ENCODE results near the gene IMPACT. TPM values are rescaled to one million over a fixed set of nuclear protein-coding genes. Genes with fewer than 3 reads are reported as not detected.

The IMPACT gene, protein sequence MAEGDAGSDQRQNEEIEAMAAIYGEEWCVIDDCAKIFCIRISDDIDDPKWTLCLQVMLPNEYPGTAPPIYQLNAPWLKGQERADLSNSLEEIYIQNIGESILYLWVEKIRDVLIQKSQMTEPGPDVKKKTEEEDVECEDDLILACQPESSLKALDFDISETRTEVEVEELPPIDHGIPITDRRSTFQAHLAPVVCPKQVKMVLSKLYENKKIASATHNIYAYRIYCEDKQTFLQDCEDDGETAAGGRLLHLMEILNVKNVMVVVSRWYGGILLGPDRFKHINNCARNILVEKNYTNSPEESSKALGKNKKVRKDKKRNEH
- total RNA-seq, result 19.8 TPM
- long read RNA-seq, transcript IMPACT-201 (11 exons, 3,792 nt), result major isoform, 7 of 12 reads
- long read RNA-seq, partial matches to known transcripts, result 2 of 12 reads
- long read RNA-seq, other reads (novel, unspliced or antisense), result 2 of 12 reads

- intact Hi-C loops (cut with DNase I), result loop anchor here (1.0 to 10.0 kb wide), 3 partner anchors 29 to 62 kb away; partner anchors contain the start of gene OSBPL1A
- ATAC-seq, result peak; percentile 98
- peak; percentile 94 for DNase-seq (ENCODE audit: missing footprints)
These were observed at the start of gene IMPACT for GRCh38 chr18:24426398-24427294. TSS of gene IMPACT (plus strand) at chr18:24426670. CDS start at chr18:24426757, 87 bp downstream.

DNA sequence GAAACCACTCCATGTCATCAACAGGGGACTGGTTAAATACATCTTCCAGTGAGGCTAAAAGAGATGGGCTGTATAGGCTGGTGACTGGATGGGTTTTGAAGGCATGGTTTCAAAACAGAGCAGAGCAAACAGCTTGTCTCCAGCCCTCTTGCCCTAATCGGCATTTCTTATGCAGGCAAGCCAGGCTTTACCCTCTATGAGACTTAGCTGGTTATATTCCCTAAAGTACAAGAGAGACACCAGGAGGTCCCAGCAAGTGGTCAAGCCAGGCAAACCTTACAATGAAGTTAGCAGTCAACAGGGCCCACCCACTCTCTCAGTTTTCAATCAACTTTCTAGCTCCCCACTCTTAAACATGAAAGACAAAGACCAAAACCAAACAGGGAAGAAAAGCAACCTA lies 47.9 kb upstream of the IMPACT start:
- ATAC-seq (no peak), DNase-seq (ENCODE audit: missing footprints) (no peak)
- intact Hi-C loops (cut with DNase I), result no loop called here

DNA sequence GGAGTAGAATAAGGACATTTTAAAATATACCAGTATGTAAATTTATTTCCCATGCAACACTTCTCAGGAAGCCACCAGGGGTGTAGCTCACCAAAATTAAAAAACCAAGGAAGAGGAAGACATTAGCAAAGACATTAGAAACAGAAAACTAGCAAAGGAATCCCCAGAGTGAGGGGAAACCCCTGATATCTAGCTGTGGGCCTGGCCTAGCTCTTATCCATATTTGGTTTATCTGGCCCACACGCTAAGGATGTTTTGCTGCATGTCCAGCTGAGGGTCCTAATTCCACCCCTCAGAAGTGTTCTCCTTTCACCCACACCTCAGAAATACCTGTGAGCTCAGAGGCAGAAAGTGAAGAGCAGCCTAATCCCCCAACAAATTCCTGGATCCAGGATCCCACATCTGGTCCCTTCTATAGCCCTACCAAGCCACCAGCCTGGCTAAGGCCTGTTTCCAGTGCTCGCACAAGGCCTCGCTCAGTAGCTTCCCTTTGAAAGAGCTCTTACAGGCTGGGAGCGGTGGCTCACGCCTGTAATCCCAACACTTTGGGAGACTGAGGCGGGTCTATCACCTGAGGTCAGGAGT lies 46.2 kb upstream of the IMPACT start:
- intact Hi-C loops (cut with DNase I), result no loop called here
- ATAC-seq, result no peak
- DNase-seq (ENCODE audit: missing footprints), result no peak

DNA sequence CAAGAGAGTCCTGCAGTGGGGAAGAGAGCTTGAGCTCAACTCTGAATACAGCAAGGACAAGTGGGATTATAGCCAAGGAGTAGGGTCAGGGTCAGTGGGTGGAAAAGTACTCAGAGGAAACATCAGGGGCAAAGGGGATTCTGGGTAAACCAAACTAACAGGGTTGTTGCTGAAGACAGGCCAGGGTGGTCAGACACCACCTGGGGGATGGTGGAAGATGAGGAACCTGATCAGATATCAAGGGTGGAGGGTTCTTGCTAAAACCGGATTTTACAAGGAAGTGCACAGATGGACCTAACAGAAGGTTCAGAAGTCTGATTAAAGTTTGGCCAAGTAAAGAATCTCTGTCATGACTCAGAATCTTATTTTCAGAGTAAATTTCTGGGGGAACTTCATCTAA lies 45.3 kb upstream of the IMPACT start:
- no peak for DNase-seq (ENCODE audit: missing footprints)
- intact Hi-C loops (cut with DNase I), result no loop called here
- no peak for ATAC-seq

- ATAC-seq, result no peak
These were observed 39.8 kb upstream of the IMPACT start for GRCh38 chr18:24386681-24387080.

GRCh38 chr18:24388957-24389356 lies 37.5 kb upstream of the IMPACT start:
- DNase-seq (ENCODE audit: missing footprints), result no peak
- ATAC-seq, result no peak
- intact Hi-C loops (cut with DNase I), result no loop called here

More at GRCh38 chr18:24386681-24387080, 39.8 kb upstream of the IMPACT start:
- DNase-seq (ENCODE audit: missing footprints), result no peak
- intact Hi-C loops (cut with DNase I), result no loop called here

DNA sequence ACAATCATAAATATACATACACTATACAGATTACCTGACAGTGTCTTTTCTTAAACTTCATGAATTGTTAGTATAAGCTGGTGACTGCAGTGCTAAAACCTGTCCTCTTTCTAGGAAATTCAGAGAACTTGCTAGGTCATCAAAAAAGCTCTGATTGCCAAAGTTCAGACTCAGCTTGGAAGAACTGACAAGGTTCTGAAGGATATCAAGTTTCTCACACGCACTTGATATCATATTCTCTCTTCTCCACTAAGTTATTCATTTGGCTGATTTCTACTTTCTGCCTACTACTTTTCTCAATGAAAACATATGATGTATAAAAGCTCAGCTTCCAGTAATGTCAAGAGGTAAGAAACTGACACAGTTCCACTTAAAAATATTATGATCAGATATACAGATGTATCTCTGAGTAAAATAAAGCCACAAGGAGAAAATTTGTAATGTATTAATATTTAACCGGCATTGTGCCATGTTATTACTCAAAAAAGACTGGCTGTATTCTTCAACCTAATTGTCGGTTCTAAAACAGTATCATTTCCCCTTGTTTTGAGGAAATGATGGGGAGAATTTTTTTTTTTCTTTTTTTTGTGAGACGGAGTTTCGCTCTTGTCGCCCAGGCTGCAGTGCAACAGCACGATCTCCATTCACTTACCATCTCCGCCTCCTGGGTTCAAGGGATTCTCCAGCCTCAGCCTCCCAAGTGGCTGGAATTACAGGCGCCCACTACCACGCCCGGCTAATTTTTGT lies 31.2 kb upstream of the IMPACT start:
- intact Hi-C loops (cut with DNase I), result no loop called here
- ATAC-seq, result no peak
- no peak for DNase-seq (ENCODE audit: missing footprints)

- ATAC-seq (no peak), DNase-seq (ENCODE audit: missing footprints) (no peak)
- intact Hi-C loops (cut with DNase I), result no loop called here
These were observed 30.3 kb upstream of the IMPACT start for GRCh38 chr18:24396082-24396633.

DNA sequence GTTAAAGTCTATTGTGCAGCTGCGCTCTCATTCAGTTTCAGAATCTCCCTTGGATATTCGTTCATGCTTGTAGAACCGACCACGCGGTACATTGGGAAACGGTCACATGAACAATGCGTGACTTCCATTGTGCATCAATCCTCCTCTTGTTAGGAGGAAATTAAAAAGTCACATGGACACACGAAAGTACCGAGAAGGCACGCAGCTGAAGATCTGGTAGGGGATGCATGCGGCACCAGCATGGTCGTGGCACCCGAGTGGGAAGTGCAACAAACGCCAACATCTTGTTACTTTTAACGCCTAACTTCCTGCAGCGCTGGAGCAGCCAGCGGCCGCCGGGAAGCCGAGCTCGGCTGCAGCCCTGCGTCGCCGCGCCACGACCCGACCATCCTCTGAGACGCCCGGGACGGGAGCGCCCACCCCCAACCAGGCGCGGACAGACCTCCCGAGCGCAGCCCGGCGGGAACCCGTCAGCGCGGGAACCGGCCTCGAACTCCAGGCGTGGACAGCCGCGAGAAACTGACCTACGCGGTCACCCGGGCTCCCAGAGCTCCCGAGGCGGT lies 29.3 kb upstream of the IMPACT start:
- ATAC-seq (peak; percentile 51), DNase-seq (ENCODE audit: missing footprints) (no peak)
- intact Hi-C loops (cut with DNase I), result loop anchor here (1.0 kb wide), 1 partner anchor 29 kb away; the partner anchor contains the start of gene IMPACT

GRCh38 chr18:24397694-24398368 lies 28.6 kb upstream of the IMPACT start, which contains the start of gene OSBPL1A:
TSS of gene OSBPL1A (minus strand) at chr18:24397824. CDS start at chr18:24377533, 20,291 bp downstream.
- peak; percentile 97 for ATAC-seq
- peak; percentile 97 for DNase-seq (ENCODE audit: missing footprints)
- intact Hi-C loops (cut with DNase I), result loop anchor here (1.0 kb wide), 1 partner anchor 28 kb away; the partner anchor contains the start of gene IMPACT

DNA sequence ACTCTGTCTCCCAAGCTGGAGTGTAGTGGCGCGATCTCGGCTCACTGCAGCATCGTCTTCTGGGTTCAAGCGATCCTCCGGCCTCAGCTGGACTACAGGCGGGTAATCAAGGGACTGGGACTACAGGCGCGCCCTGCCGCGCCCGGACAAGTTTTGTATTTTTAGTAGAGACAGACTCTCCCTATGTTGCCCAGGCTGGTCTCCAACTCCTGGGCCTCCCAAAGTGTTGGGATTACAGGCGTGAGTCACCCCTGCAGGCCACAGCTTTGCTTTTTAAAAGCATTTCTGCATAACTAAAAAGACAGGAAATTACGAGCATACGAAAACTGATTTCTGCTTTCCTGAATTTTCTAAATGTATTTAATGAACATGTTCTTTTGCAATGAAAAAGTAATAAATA lies 27.9 kb upstream of the IMPACT start:
- intact Hi-C loops (cut with DNase I), result no loop called here
- ATAC-seq (no peak), DNase-seq (ENCODE audit: missing footprints) (no peak)

DNA sequence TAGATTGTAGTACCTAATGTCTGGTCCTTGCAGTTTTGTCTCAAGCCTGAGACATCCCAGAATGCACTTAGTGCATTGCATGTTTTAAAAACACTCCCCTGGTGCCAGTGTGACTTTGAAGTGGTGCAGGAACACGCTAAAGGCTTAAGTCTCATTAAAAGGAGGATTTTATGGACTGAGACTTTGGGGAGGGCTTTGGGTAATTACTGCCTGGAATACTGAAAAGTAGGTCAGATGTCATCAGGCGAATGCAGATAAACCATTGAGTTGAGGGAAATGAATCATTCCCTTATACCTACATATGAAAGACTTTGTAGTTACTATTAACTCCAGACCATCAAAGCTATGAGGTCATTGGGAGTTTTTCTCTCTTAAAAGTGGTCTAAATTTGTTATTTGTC lies 25.9 kb upstream of the IMPACT start:
- no peak for ATAC-seq
- intact Hi-C loops (cut with DNase I), result no loop called here
- DNase-seq (ENCODE audit: missing footprints), result no peak

- ATAC-seq (no peak), DNase-seq (ENCODE audit: missing footprints) (no peak)
- intact Hi-C loops (cut with DNase I), result no loop called here
These were observed 24.2 kb upstream of the IMPACT start for GRCh38 chr18:24402209-24402785.

DNA sequence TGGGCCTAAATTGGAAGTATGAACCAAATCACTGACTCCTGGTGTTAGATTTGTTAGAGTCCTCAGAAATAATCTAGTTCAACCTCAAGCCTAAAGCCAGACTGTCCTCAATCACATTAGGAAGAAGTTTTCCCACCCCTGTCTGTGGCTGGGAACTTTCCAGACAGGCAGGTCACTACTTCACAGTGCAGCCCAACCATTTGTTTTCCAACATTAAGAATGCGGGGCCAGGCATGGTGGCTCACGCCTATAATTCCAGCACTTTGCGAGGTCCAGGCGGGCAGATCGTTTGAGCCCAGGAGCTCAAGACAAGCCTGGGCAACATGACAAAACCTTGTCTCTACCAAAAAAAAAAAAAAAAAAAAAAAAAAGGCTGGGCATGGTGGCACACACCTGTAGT lies 23.4 kb upstream of the IMPACT start:
- intact Hi-C loops (cut with DNase I), result no loop called here
- ATAC-seq (no peak), DNase-seq (ENCODE audit: missing footprints) (no peak)

DNA sequence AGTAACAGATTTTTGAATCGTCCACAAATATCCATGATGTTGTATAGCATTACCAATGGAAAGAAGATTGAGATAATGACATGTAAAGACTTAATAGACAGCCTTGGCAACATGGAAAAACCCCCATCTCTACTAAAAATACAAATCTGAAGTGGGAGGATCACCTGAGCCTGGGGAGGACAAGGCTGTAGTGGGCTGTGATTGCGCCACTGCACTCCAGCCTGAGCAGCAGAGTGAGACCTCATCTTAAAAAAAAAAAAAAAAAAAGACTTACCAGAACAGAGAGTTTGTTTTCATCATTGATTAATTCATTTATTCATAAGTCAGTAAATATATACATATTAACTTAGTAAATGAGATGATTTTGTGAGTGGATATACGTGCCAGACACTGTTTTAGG lies 21.9 kb upstream of the IMPACT start:
- ATAC-seq, result no peak
- intact Hi-C loops (cut with DNase I), result no loop called here
- no peak for DNase-seq (ENCODE audit: missing footprints)

DNA sequence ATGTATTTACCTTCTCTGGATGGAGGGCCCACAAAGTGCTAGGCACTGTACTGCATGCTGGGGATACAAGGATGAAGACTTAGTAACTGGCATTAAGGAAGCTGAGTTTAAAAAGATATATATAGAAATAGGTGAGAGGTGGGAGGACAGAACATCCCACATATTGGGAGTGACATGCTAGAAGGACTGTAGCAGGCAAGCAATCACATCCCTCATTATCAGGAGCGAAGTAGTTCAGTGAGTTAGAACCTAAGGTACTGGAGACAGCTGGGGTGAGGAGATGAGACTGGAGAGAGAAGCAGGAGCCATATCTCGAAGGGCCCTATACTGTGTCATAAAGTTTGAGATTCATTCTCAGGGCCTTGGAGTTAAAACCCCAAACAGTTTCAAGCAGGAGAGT lies 18.0 kb upstream of the IMPACT start:
- DNase-seq (ENCODE audit: missing footprints), result no peak
- intact Hi-C loops (cut with DNase I), result no loop called here
- ATAC-seq, result no peak

DNA sequence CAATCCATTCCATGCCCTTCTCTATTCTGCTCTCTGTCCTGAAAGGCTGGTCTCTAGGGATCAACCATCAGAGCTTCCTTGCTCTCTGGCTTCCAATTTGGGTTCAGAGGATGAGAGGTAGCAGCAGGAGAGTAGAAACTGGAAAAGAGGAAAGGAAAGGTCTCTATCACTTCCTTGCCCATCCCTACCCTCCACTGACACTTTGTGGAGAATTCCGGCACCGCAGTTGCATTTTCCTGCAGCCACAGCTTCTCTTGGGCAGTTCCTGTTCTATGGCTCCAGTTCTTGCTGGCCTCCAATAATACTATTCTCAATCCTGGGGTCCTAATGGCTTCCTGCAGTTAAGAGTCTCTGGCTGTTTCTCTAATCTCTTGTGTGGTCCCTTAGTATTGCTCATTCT lies 13.3 kb upstream of the IMPACT start:
- intact Hi-C loops (cut with DNase I), result no loop called here
- no peak for ATAC-seq

More for the DNA sequence above, 13.3 kb upstream of the IMPACT start:
- no peak for DNase-seq (ENCODE audit: missing footprints)

Measured in Right ventricle myocardium inferior (tissue), 1 donor.